Measurements from ENCODE around the gene OR4K5. TPM values are rescaled to one million over a fixed set of nuclear protein-coding genes. Genes with fewer than 3 reads are reported as not detected.
"Not testable (repeated sequence)": the region's sequence is repeated elsewhere in the genome, so short reads cannot be mapped to it uniquely, and the experiment has no call there.

Gene OR4K5
- not detected for polyA plus RNA-seq

- no peak within 1 kb of the TSS for H3K27ac ChIP-seq (ENCODE audit: low read depth, low read length)
Measured at GRCh38 chr14:19920021-19920657, at the start of gene OR4K5. TSS of gene OR4K5 (plus strand) at chr14:19920607. CDS start at chr14:19920607, 0 bp downstream.

- 25 to 27% (median 27%) methylated on average over 6 of the region's 6 CpGs for WGBS, 3 donors
- no peak overlapping the region for H3K27ac ChIP-seq (ENCODE audit: low read depth, low read length)
Measured at GRCh38 chr14:19873178-19873577, 47.2 kb upstream of the OR4K5 start.

- WGBS, 3 donors, result 45 to 58% (median 49%) methylated on average over 2 of the region's 2 CpGs
- H3K27ac ChIP-seq (ENCODE audit: low read depth, low read length), result no peak within 1 kb of the TSS
Measured at GRCh38 chr14:19874842-19875241, 45.6 kb upstream of the OR4K5 start, which contains the start of gene OR4K2. TSS of gene OR4K2 (plus strand) at chr14:19875142. CDS start at chr14:19876268, 1,126 bp downstream.

GRCh38 chr14:19878029-19878642, 42.3 kb upstream of the OR4K5 start:
- H3K27ac ChIP-seq (ENCODE audit: low read depth, low read length), result no peak overlapping the region

GRCh38 chr14:19895282-19895681, 25.1 kb upstream of the OR4K5 start:
- H3K27ac ChIP-seq (ENCODE audit: low read depth, low read length), result no peak overlapping the region
- WGBS, 3 donors, result 38 to 47% (median 40%) methylated on average over 2 of the region's 2 CpGs

GRCh38 chr14:19900999-19901398, 19.4 kb upstream of the OR4K5 start:
- no peak overlapping the region for H3K27ac ChIP-seq (ENCODE audit: low read depth, low read length)
- WGBS, 3 donors, result 56 to 67% (median 64%) methylated on average over 3 of the region's 3 CpGs

- H3K27ac ChIP-seq (ENCODE audit: low read depth, low read length), result no peak overlapping the region
- 65 to 77% (median 69%) methylated on average over 4 of the region's 4 CpGs for WGBS, 3 donors
Measured at GRCh38 chr14:19902409-19902808, 18.0 kb upstream of the OR4K5 start.

- H3K27ac ChIP-seq (ENCODE audit: low read depth, low read length), result no peak overlapping the region
Measured at GRCh38 chr14:19906665-19907064, 13.7 kb upstream of the OR4K5 start.

- no peak overlapping the region for H3K27ac ChIP-seq (ENCODE audit: low read depth, low read length)
- WGBS, 3 donors, result 35 to 55% (median 50%) methylated on average over 3 of the region's 3 CpGs
Measured at GRCh38 chr14:19911114-19911513, 9.3 kb upstream of the OR4K5 start.

GRCh38 chr14:19917243-19917642, 3.2 kb upstream of the OR4K5 start:
- H3K27ac ChIP-seq (ENCODE audit: low read depth, low read length), result no peak overlapping the region
- WGBS, 3 donors, result 58 to 72% (median 58%) methylated on average over 3 of the region's 3 CpGs

GRCh38 chr14:19917955-19918518, 2.4 kb upstream of the OR4K5 start:
- WGBS, 3 donors, result 55 to 59% (median 56%) methylated on average over 1 of the region's 1 CpG
- no peak overlapping the region for H3K27ac ChIP-seq (ENCODE audit: low read depth, low read length)

GRCh38 chr14:19918553-19919264, 1.7 kb upstream of the OR4K5 start:
- 37 to 51% (median 50%) methylated on average over 4 of the region's 4 CpGs for WGBS, 3 donors
- no peak overlapping the region for H3K27ac ChIP-seq (ENCODE audit: low read depth, low read length)

GRCh38 chr14:19930617-19931016, 10.2 kb downstream of the OR4K5 start, which contains the start of gene OR4K1:
TSS of gene OR4K1 (plus strand) at chr14:19930917. CDS start at chr14:19935667, 4,750 bp downstream.
- no peak within 1 kb of the TSS for H3K27ac ChIP-seq (ENCODE audit: low read depth, low read length)
- 50 to 60% (median 58%) methylated on average over 3 of the region's 3 CpGs for WGBS, 3 donors

GRCh38 chr14:19941668-19942067, 21.3 kb downstream of the OR4K5 start:
- H3K27ac ChIP-seq (ENCODE audit: low read depth, low read length), result no peak overlapping the region
- 69 to 96% (median 74%) methylated on average over 1 of the region's 1 CpG for WGBS, 3 donors

GRCh38 chr14:19947413-19948090, 27.1 kb downstream of the OR4K5 start:
- 69 to 85% (median 83%) methylated on average over 3 of the region's 3 CpGs for WGBS, 3 donors
- H3K27ac ChIP-seq (ENCODE audit: low read depth, low read length), result no peak overlapping the region

- 60 to 85% (median 65%) methylated on average over 2 of the region's 2 CpGs for WGBS, 3 donors
- no peak overlapping the region for H3K27ac ChIP-seq (ENCODE audit: low read depth, low read length)
Measured at GRCh38 chr14:19949218-19949617, 28.8 kb downstream of the OR4K5 start.

GRCh38 chr14:19969735-19970134, 49.3 kb downstream of the OR4K5 start:
- not testable (repeated sequence) for H3K27ac ChIP-seq (ENCODE audit: low read depth, low read length)
- 55 to 72% (median 65%) methylated on average over 2 of the region's 2 CpGs for WGBS, 3 donors

All from adipose tissue (tissue), 3 donors.